Smooth muscle cell (in vitro differentiated cells): ENCODE measurements around the gene APBB1IP. TPM values are rescaled to one million over a fixed set of nuclear protein-coding genes. Genes with fewer than 3 reads are reported as not detected.

Source experiments
- DNase-seq: peaks from one replicate; lab custom pipeline; 2025; ENCODE audit not compliant: unreplicated experiment; lab: John Stamatoyannopoulos, UW
- H2AFZ ChIP-seq: fragments of 200-600 bp; sonication (generic); 2 replicates; pipeline ENCODE4 v1.6.0; 2016; ENCODE audit warnings: antibody characterized with exemption, low read depth, mild to moderate bottlenecking
- H3F3A ChIP-seq: fragments of 200-600 bp; sonication (generic); 2 replicates; pipeline ENCODE4 v1.6.0; 2017; ENCODE audit warnings: antibody characterized with exemption, low read depth
- H3K27ac ChIP-seq: fragments of 200-600 bp; sonication (generic); 2 replicates; pipeline ENCODE4 v1.5.1; 2016; ENCODE audit warnings: low read depth, mild to moderate bottlenecking
- H3K27me3 ChIP-seq: fragments of 200-600 bp; sonication (generic); 2 replicates; pipeline ENCODE4 v1.6.1; 2016; ENCODE audit warnings: low read depth, mild to moderate bottlenecking
- H3K36me3 ChIP-seq: fragments of 200-600 bp; sonication (generic); 2 replicates; pipeline ENCODE4 v1.5.1; 2016; ENCODE audit warnings: low read depth
- H3K4me1 ChIP-seq: fragments of 200-600 bp; sonication (generic); 2 replicates; pipeline ENCODE4 v1.5.1; 2016; ENCODE audit warnings: low read depth
- H3K4me2 ChIP-seq: fragments of 200-600 bp; sonication (generic); 2 replicates; pipeline ENCODE4 v1.6.0; 2016; ENCODE audit warnings: mild to moderate bottlenecking
- H3K4me3 ChIP-seq: fragments of 200-600 bp; sonication (generic); 2 replicates; pipeline ENCODE4 v1.5.1; 2016; ENCODE audit warnings: mild to moderate bottlenecking
- H3K79me2 ChIP-seq: fragments of 200-600 bp; sonication (generic); 2 replicates; pipeline ENCODE4 v1.6.0; 2016; ENCODE audit warnings: low read depth, mild to moderate bottlenecking
- H3K9ac ChIP-seq: fragments of 200-600 bp; sonication (generic); 2 replicates; pipeline ENCODE4 v1.6.0; 2016; ENCODE audit warnings: low read depth
- H3K9me3 ChIP-seq: fragments of 200-600 bp; sonication (generic); replicated peaks from 2 replicates; pipeline ENCODE4 v1.5.1; 2016; ENCODE audit warnings: low read depth
- H4K20me1 ChIP-seq: fragments of 200-600 bp; sonication (generic); 2 replicates; pipeline ENCODE4 v1.6.0; 2016; ENCODE audit warnings: low read depth
- WGBS: methylation state at CpG from one replicate; pipeline ENCODE4 v1.1.7; 2016; ENCODE audit warnings: low lambda C conversion rate; 5-methylcytosine and 5-hydroxymethylcytosine counted together
- polyA plus RNA-seq: library from polyadenylated mRNA; unstranded; fragments of >200 nt; fragmentation: Nextera tagmentation; extraction: Ambion mirVana; gene quantifications from 2 replicates; pipeline ENCODE4 v1.2.1, GENCODE V29; 2016
- total RNA-seq: library from RNA; depleted of rRNA; stranded (reverse); fragments of >200 nt; gene quantifications from 2 replicates; pipeline ENCODE4 v1.2.3, GENCODE V29; 2014
- TF ChIP-seq, protein P1 (sequence below): fragments of 200-600 bp; sonication (generic); IDR thresholded peaks from 2 replicates; pipeline ENCODE4 v1.5.1; 2017; ENCODE audit warnings: borderline replicate concordance, mild to moderate bottlenecking, antibody characterized with exemption; ENCODE audit not compliant: insufficient read depth, poor library complexity, severe bottlenecking

The APBB1IP gene
- total and polyA plus RNA-seq, 2 experiments from 2014 or later: 0.36 to 0.39 TPM

DNA sequence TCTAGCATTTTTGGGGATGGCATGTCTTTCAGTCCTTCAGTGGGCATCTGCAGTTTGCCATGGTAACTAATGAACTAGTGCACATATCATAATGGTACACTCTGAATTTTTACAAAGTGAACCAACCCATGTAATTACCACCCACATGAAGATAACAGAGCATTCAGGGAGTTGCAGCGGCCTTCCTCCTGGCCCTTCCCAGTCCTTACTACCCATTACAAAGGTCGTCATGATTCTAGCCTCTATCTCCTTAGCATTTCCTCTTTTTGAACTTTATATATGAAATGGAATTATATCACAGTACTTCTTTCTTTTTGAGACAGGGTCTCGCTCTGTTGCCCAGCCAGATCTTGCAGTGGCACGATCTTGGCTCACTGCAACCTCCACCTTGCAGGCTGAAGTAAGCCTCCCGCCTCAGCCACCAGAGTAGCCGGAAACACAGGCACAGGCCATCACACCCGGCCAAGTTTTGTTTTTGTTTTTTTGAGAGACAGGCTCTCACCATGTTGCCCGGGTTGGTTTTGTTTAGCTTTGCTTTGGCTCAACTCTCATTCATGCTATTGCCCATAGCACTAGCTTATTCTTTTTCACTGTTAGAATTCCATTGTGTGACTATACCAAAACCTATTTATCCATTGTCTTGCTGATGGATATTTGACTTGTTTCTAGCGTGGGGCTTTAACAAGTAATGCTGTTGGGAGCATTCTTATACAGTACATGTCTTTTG is 79.2 kb downstream of the APBB1IP start:
- Histone ChIP-seq H4K20me1 (no peaks in the 10 kb centered on the region), H3K36me3 (no peaks in the 10 kb centered on the region), H3K9ac (no peak overlapping the region), H2AFZ (no peak overlapping the region), H3K4me2 (no peak overlapping the region), H3K27me3 (no peaks in the 10 kb centered on the region), H3K4me3 (no peak overlapping the region), H3K79me2 (no peaks in the 10 kb centered on the region), H3K27ac (no peak overlapping the region), H3K4me1 (peaks cover 11% of the 10 kb centered on the region), H3F3A (no peaks in the 10 kb centered on the region), H3K9me3 (peaks cover 7% of the 10 kb centered on the region)
- TF ChIP-seq, protein P1, sequence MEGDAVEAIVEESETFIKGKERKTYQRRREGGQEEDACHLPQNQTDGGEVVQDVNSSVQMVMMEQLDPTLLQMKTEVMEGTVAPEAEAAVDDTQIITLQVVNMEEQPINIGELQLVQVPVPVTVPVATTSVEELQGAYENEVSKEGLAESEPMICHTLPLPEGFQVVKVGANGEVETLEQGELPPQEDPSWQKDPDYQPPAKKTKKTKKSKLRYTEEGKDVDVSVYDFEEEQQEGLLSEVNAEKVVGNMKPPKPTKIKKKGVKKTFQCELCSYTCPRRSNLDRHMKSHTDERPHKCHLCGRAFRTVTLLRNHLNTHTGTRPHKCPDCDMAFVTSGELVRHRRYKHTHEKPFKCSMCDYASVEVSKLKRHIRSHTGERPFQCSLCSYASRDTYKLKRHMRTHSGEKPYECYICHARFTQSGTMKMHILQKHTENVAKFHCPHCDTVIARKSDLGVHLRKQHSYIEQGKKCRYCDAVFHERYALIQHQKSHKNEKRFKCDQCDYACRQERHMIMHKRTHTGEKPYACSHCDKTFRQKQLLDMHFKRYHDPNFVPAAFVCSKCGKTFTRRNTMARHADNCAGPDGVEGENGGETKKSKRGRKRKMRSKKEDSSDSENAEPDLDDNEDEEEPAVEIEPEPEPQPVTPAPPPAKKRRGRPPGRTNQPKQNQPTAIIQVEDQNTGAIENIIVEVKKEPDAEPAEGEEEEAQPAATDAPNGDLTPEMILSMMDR: no peak
- 82% methylated on average over 9 of the region's 9 CpGs for WGBS
- no peak for DNase-seq

DNA sequence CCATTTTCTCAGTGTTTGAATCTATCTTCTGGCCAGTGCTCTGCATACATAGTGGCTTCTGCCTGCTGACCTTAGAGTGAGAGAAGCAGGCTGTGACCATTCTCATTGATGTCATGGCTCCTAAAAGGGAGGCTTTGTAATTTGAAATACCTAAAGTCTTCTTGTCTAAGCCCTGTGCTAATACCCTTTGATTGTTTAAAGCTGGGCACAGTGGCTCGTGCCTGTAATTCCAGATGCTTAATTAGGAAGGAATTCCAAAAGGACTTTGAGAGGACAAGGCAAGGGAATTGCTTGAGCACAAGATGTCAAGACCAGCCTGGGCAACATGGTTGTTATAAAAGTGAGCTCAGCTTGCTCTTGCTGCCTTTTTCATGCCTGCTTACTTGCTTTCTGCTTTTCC is 81.7 kb downstream of the APBB1IP start:
- H4K20me1 ChIP-seq: no peaks in the 10 kb centered on the region
- H3K36me3 ChIP-seq: no peaks in the 10 kb centered on the region
- no peaks in the 10 kb centered on the region for H3K27me3 ChIP-seq
- TF ChIP-seq, protein P1: no peak
- no peak overlapping the region for H2AFZ ChIP-seq
- DNase-seq: no peak
- peaks cover 24% of the 10 kb centered on the region for H3K4me1 ChIP-seq
- WGBS: 43% methylated on average over 1 of the region's 1 CpG
- no peaks in the 10 kb centered on the region for H3K9me3 ChIP-seq
- H3F3A ChIP-seq: no peaks in the 10 kb centered on the region
- H3K4me2 ChIP-seq: no peak overlapping the region
- no peak overlapping the region for H3K4me3 ChIP-seq
- no peak overlapping the region for H3K9ac ChIP-seq
- no peak overlapping the region for H3K27ac ChIP-seq
- H3K79me2 ChIP-seq: no peaks in the 10 kb centered on the region

DNA sequence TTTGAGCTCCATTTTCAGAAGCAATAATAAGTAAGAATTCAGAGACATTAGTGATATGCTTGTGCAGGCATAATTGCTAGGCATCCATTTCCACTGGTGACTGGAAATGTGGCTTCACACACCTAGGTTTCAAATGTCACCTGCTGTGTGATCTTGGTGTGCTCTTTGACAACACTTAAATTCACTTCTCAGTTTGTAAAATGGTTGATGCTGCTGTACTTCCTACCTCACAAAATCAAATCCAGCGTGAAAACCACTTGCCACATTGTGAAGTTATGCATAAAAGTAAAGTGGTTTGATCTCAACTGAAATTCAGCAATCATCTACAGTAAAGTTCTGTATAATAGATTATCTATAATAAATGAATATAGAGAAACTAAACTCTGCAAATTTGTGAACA is 82.4 kb downstream of the APBB1IP start:
- Histone ChIP-seq H3K9ac (no peak overlapping the region), H3K9me3 (no peaks in the 10 kb centered on the region), H4K20me1 (no peaks in the 10 kb centered on the region), H3F3A (no peaks in the 10 kb centered on the region), H2AFZ (no peak overlapping the region), H3K36me3 (no peaks in the 10 kb centered on the region), H3K79me2 (no peaks in the 10 kb centered on the region), H3K4me1 (peaks cover 24% of the 10 kb centered on the region), H3K27me3 (no peaks in the 10 kb centered on the region), H3K4me2 (no peak overlapping the region), H3K4me3 (no peak overlapping the region), H3K27ac (no peak overlapping the region)
- DNase-seq: no peak
- 97% methylated on average over 1 of the region's 1 CpG for WGBS
- TF ChIP-seq, protein P1: no peak
